HEK293 (cell line): Measurements from ENCODE around the gene USO1.

Source experiments
- CTCF ChIA-PET: fragments of 350-600 bp; formaldehyde crosslinking; extraction: SDS; loops from one replicate; lab custom pipeline; 2021; ENCODE audit warnings: antibody characterized with exemption; lab: Yijun Ruan, JAX
- POLR2A ChIA-PET: fragments of 300-600 bp; formaldehyde crosslinking; extraction: SDS; loops from one replicate; lab custom pipeline; 2020; ENCODE audit warnings: antibody characterized with exemption, inconsistent platforms; lab: Yijun Ruan, JAX
- H3K27ac ChIP-seq: fragments of 200-500 bp; sonication (Bioruptor generic); 2 replicates; pipeline ENCODE4 v1.5.1; 2014; ENCODE audit warnings: low read depth, low read length, control low read depth, inconsistent platforms; ENCODE audit errors: extremely low read depth
- H3K36me3 ChIP-seq, 2 experiments: fragments of 200-500 bp in 1 of 2; sonication (Bioruptor generic) in 1 of 2; 1 replicate in 1 of 2; 2 replicates in 1 of 2; pipeline ENCODE4 v1.5.1; 2014 to 2017; ENCODE audit warnings: inconsistent platforms in 2 of 2, low read length in 2 of 2; ENCODE audit not compliant: control insufficient read depth in 2 of 2, insufficient read depth in 1 of 2
- H3K4me1 ChIP-seq: fragments of 200-500 bp; sonication (Bioruptor generic); 2 replicates; pipeline ENCODE4 v1.5.1; 2014; ENCODE audit warnings: mild to moderate bottlenecking, low read length, inconsistent platforms; ENCODE audit not compliant: control insufficient read depth, insufficient read depth
- H3K4me3 ChIP-seq: 2 replicates; pipeline ENCODE4 v1.5.1; 2011; ENCODE audit warnings: low read depth, mild to moderate bottlenecking, control low read depth, low read length, moderate library complexity
- H3K9me3 ChIP-seq: fragments of 200-500 bp; sonication (Bioruptor generic); 2 replicates; pipeline ENCODE4 v1.5.1; 2014; ENCODE audit warnings: low read depth, low read length, inconsistent platforms; ENCODE audit not compliant: control insufficient read depth, insufficient read depth
- HOXC10 ChIP-seq: sonication (generic); formaldehyde crosslinking; IDR thresholded peaks from 2 replicates; pipeline ENCODE4 v1.8.1; 2023; ENCODE audit warnings: mild to moderate bottlenecking, missing genetic modification reagents
- HOXD13 ChIP-seq: sonication (generic); formaldehyde crosslinking; IDR thresholded peaks from 2 replicates; pipeline ENCODE4 v1.8.0; 2022; ENCODE audit warnings: missing genetic modification reagents, borderline replicate concordance
- KLF8 ChIP-seq: fragments of 450-650 bp; formaldehyde crosslinking; IDR thresholded peaks from 2 replicates; pipeline ENCODE4 v1.5.1; 2016; ENCODE audit warnings: missing biosample characterization, missing genetic modification characterization
- PRDM10 ChIP-seq: fragments of 450-650 bp; formaldehyde crosslinking; IDR thresholded peaks from 2 replicates; pipeline ENCODE4 v1.5.1; 2016; ENCODE audit warnings: missing biosample characterization, missing genetic modification characterization
- SP2 ChIP-seq: fragments of 450-650 bp; formaldehyde crosslinking; IDR thresholded peaks from 2 replicates; pipeline ENCODE4 v1.5.1; 2016; ENCODE audit warnings: missing biosample characterization, missing genetic modification characterization
- SP3 ChIP-seq: fragments of 450-650 bp; formaldehyde crosslinking; IDR thresholded peaks from 2 replicates; pipeline ENCODE4 v1.5.1; 2016; ENCODE audit warnings: missing biosample characterization, missing genetic modification characterization
- ZBTB11 ChIP-seq: fragments of 450-650 bp; formaldehyde crosslinking; conservative IDR thresholded peaks from 2 replicates; pipeline ENCODE4 v1.5.1; 2016; ENCODE audit warnings: low read depth, missing biosample characterization, missing genetic modification characterization
- ZFHX2 ChIP-seq: fragments of 450-650 bp; formaldehyde crosslinking; conservative IDR thresholded peaks from 2 replicates; pipeline ENCODE4 v1.5.1; 2016; ENCODE audit warnings: missing biosample characterization, missing genetic modification characterization
- ZIC2 ChIP-seq: fragments of 450-650 bp; formaldehyde crosslinking; IDR thresholded peaks from 2 replicates; pipeline ENCODE4 v1.5.1; 2016; ENCODE audit warnings: missing biosample characterization, missing genetic modification characterization
- ZNF16 ChIP-seq: fragments of 450-650 bp; formaldehyde crosslinking; IDR thresholded peaks from 2 replicates; pipeline ENCODE4 v1.5.1; 2016; ENCODE audit warnings: low read depth, missing biosample characterization, missing genetic modification characterization
- ZNF23 ChIP-seq: fragments of 450-650 bp; formaldehyde crosslinking; IDR thresholded peaks from 2 replicates; pipeline ENCODE4 v1.5.1; 2016; ENCODE audit warnings: missing biosample characterization, missing genetic modification characterization, borderline replicate concordance
- ZNF248 ChIP-seq: fragments of 450-650 bp; formaldehyde crosslinking; IDR thresholded peaks from 2 replicates; pipeline ENCODE4 v1.5.1; 2017; ENCODE audit warnings: missing biosample characterization, missing genetic modification characterization
- ZNF26 ChIP-seq: fragments of 450-650 bp; formaldehyde crosslinking; IDR thresholded peaks from 2 replicates; pipeline ENCODE4 v1.5.1; 2016; ENCODE audit warnings: missing biosample characterization, missing genetic modification characterization
- ZNF37A ChIP-seq: fragments of 450-650 bp; IDR thresholded peaks from 2 replicates; pipeline ENCODE4 v1.5.1; 2018; ENCODE audit warnings: missing biosample characterization, missing genetic modification characterization
- ZNF423 ChIP-seq: fragments of 450-650 bp; formaldehyde crosslinking; IDR thresholded peaks from 2 replicates; pipeline ENCODE4 v1.5.1; 2016; ENCODE audit warnings: missing biosample characterization, missing genetic modification characterization
- ZNF488 ChIP-seq: fragments of 450-650 bp; formaldehyde crosslinking; IDR thresholded peaks from 2 replicates; pipeline ENCODE4 v1.5.1; 2016; ENCODE audit warnings: missing biosample characterization, missing genetic modification characterization
- ZNF548 ChIP-seq: fragments of 450-650 bp; formaldehyde crosslinking; IDR thresholded peaks from 2 replicates; pipeline ENCODE4 v1.5.1; 2016; ENCODE audit warnings: missing biosample characterization, missing genetic modification characterization
- ZNF610 ChIP-seq: fragments of 450-650 bp; formaldehyde crosslinking; IDR thresholded peaks from 2 replicates; pipeline ENCODE4 v1.5.1; 2016; ENCODE audit warnings: missing biosample characterization, missing genetic modification characterization, borderline replicate concordance
- ZNF624 ChIP-seq: fragments of 450-650 bp; formaldehyde crosslinking; IDR thresholded peaks from 2 replicates; pipeline ENCODE4 v1.5.1; 2017; ENCODE audit warnings: missing biosample characterization, missing genetic modification characterization
- ZNF701 ChIP-seq: fragments of 450-650 bp; formaldehyde crosslinking; IDR thresholded peaks from 2 replicates; pipeline ENCODE4 v1.5.1; 2016; ENCODE audit warnings: missing biosample characterization, missing genetic modification characterization
- ZSCAN30 ChIP-seq: fragments of 450-650 bp; IDR thresholded peaks from 2 replicates; pipeline ENCODE4 v1.5.1; 2018; ENCODE audit warnings: missing biosample characterization, mild to moderate bottlenecking, missing genetic modification characterization, moderate library complexity
- TF ChIP-seq, protein P1 (sequence below): fragments of 450-650 bp; formaldehyde crosslinking; IDR thresholded peaks from 2 replicates; pipeline ENCODE4 v1.5.1; 2016; ENCODE audit warnings: missing biosample characterization, missing genetic modification characterization
- TF ChIP-seq, protein P2 (sequence below): fragments of 450-650 bp; formaldehyde crosslinking; IDR thresholded peaks from 2 replicates; pipeline ENCODE4; 2016; ENCODE audit warnings: missing biosample characterization, missing genetic modification characterization

The USO1 gene

GRCh38 chr4:75834772-75835154, 110.4 kb downstream of the USO1 start:
- CTCF ChIA-PET, result interaction anchor here (1.4 kb wide), 1 partner anchor 13 kb away, joined by 7 read pairs; no protein-coding TSS in a partner anchor
- Histone ChIP-seq H3K9me3 (no peaks in the 10 kb centered on the region), H3K4me1 (no peaks in the 10 kb centered on the region), H3K4me3 (no peak overlapping the region), H3K36me3 (no peaks in the 10 kb centered on the region), H3K27ac (no peak overlapping the region)
- POLR2A ChIA-PET, result no interaction called here
- no peak for TF ChIP-seq ZNF423 (tag by site-specific recombination)
- TF ChIP-seq ZFHX2 (tag by site-specific recombination), result no peak
- no peak for TF ChIP-seq ZNF548 (tag by site-specific recombination)
- TF ChIP-seq ZNF23 (tag by site-specific recombination), result no peak
- no peak for TF ChIP-seq ZIC2 (tag by site-specific recombination)
- TF ChIP-seq HOXC10 (CRISPR knock-in tag), result no peak
- no peak for TF ChIP-seq ZBTB11

- POLR2A ChIA-PET, result no interaction called here
Observed at GRCh38 chr4:75841641-75842520, 117.5 kb downstream of the USO1 start.

More at GRCh38 chr4:75841641-75842520, 117.5 kb downstream of the USO1 start:
- no peak overlapping the region for H3K27ac ChIP-seq
- H3K9me3 ChIP-seq, result no peaks in the 10 kb centered on the region
- no peak for TF ChIP-seq ZNF16 (tag by site-specific recombination)
- TF ChIP-seq, protein P1, sequence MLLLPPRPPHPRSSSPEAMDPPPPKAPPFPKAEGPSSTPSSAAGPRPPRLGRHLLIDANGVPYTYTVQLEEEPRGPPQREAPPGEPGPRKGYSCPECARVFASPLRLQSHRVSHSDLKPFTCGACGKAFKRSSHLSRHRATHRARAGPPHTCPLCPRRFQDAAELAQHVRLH (tag by site-specific recombination), result no peak
- TF ChIP-seq PRDM10 (tag by site-specific recombination), result no peak
- TF ChIP-seq, protein P2, sequence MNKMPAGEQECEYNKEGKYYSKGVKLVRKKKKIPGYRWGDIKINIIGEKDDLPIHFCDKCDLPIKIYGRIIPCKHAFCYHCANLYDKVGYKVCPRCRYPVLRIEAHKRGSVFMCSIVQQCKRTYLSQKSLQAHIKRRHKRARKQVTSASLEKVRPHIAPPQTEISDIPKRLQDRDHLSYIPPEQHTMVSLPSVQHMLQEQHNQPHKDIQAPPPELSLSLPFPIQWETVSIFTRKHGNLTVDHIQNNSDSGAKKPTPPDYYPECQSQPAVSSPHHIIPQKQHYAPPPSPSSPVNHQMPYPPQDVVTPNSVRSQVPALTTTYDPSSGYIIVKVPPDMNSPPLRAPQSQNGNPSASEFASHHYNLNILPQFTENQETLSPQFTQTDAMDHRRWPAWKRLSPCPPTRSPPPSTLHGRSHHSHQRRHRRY, result no peak
- no peak for TF ChIP-seq ZNF488 (tag by site-specific recombination)
- TF ChIP-seq ZSCAN30, result no peak
- no peak for TF ChIP-seq ZNF37A
- TF ChIP-seq ZNF248 (tag by site-specific recombination), result no peak
- no peak for TF ChIP-seq HOXC10 (CRISPR knock-in tag)
- no peak for TF ChIP-seq ZNF701 (tag by site-specific recombination)
- TF ChIP-seq SP3, result no peak
- no peak for TF ChIP-seq ZNF624 (tag by site-specific recombination)
- no peak for TF ChIP-seq SP2 (tag by site-specific recombination)
- TF ChIP-seq ZNF26, result no peak
- no peak for TF ChIP-seq KLF8 (tag by site-specific recombination)
- no peak for TF ChIP-seq HOXD13
- no peak for TF ChIP-seq ZNF610
- no peak overlapping the region for H3K4me3 ChIP-seq
- no peaks in the 10 kb centered on the region for H3K4me1 ChIP-seq
- no peaks in the 10 kb centered on the region for H3K36me3 ChIP-seq
- CTCF ChIA-PET, result no interaction called here
